DMS53 treated with DMSO at 0.1 percent for 48 hours (cell line): ENCODE data around the gene TNNI2.

Experiments
- DNase-seq: peaks from one replicate; lab custom pipeline; 2025; ENCODE audit not compliant: unreplicated experiment; lab: John Stamatoyannopoulos, UW

Gene TNNI2

DNA sequence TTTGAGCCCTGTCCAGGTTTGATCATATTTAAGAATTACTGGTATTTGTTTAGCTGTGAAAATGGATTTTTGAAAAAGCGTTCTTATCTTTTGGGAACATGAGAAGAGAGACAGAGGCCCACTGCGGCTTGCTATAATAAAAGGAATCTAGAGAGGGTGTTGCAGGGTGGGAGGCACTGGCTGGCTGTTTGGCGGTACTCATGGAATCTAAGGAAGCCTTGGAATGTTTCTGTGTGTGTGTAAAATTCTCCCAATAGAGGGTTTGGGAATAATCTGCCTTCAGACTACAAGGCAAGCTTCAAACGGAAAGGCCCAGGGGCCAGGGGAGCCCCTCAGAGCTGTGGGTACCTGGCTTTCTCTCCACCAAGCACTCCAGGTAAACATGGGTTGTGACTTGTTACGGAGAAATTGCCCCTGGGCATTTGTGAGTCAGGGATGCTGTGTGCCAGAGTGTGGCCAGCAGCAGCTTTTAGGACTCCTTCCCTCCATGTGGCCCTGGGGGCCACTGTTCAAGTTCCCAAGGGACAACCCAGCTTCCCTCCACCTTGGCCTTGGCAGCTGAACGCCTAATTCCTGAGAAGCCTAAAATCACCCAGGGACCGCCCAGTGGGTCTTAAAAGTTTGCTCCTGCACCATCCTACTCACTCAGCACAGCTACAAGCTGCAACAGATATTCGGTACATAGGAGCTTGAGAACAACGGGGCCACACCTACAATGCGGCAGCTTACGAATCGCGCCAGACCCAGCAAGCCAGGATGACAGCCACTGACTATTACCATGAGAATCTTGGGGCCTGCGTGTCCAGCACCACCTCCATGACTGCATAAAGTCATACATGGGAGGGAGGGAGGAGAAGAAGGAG lies 18.1 kb upstream of the TNNI2 start:
- no peak for DNase-seq

DNA sequence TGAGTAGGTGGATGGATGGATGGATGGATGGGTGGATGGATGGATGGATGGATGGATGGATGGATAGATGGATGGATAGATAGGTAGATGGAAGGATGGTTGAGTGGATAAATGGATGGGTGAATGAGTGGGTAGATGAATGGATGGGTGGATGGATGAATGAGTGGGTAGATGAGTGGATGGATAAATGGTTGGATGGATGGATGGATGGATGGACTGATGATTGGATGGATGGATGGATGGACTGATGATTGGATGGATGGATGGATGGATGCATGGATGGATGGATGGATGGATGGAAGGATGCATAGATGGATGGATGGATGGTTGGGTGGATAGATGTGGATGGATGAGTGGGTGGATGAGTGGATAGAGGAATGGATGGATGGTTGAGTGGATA lies 17.2 kb upstream of the TNNI2 start:
- DNase-seq, result no peak

DNA sequence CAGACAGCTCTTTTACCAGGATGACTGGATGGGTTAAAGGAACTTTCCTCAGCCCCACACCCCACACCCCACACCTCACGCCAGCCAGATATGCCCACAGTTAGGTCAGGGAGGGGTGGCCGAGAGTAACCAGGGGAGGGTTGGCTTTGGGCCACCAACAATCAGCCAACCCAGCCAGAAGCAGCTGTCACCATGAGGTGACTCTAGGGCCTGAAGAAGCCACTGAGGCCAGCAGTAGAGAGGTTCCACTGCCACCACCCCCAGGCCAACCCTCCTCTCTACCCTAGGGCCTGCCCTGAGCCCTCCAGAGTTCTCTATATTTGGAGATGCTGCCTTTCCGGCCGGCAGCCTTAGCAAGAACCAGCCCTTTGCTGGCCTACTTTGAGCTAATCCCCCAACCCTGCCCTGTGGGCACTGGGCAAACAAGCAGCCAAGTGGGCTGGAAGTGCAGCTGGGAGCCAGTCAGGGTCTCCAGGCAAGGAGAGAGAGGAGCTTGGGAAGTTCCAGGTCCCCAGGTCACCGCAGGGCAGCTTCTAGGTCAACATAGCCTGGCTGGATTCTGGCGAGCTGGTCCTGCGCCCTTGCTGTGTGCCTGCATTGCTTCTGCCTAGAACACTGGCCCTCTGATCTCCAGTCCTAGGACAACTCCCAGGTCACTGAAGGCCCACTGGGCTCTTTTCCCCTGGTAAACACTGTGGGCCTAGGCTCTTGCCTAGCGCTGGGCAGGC lies 16.0 kb upstream of the TNNI2 start:
- DNase-seq, result no peak

- no peak for DNase-seq
These were observed 15.2 kb upstream of the TNNI2 start for GRCh38 chr11:1823376-1824220.

DNA sequence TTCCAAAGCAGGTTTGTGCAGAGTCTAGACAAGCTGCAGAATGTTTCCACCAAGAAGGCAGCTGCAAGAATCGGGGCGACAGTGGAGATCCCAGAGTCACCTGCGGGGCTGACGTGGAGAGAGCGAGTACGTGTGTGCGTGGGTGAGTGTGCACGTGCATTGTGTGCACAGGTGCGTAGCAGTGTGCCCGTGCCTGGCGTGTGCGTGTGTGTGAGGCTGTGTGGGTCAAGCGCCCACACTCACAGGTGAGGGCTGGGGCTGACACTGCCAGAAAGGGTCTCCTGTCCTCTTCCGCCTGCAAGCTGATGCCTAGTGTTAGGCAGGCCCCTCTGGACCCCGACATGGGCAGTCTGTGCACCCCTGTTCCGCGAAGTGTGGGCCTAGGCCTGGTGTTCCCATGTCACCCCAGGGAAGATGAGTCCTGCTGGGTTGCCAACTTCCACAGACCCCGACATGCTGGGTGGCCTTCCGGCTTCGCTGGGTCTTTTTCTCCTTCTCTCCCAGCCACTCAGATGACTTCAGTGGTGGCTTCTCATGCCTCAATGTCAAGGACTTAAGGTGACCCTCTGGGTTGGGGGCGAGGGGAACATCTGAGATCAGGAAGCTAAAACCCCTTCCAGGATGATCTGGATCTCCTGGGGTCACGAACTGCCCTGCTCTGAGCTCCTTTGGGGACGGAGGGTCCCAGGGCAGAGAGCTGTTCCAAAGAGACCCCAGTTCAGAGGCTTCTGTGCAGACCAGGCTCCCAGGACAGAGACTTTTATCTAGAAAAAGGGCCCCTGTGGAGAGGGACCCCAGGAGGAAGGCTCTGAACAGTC lies 14.4 kb upstream of the TNNI2 start:
- no peak for DNase-seq

DNA sequence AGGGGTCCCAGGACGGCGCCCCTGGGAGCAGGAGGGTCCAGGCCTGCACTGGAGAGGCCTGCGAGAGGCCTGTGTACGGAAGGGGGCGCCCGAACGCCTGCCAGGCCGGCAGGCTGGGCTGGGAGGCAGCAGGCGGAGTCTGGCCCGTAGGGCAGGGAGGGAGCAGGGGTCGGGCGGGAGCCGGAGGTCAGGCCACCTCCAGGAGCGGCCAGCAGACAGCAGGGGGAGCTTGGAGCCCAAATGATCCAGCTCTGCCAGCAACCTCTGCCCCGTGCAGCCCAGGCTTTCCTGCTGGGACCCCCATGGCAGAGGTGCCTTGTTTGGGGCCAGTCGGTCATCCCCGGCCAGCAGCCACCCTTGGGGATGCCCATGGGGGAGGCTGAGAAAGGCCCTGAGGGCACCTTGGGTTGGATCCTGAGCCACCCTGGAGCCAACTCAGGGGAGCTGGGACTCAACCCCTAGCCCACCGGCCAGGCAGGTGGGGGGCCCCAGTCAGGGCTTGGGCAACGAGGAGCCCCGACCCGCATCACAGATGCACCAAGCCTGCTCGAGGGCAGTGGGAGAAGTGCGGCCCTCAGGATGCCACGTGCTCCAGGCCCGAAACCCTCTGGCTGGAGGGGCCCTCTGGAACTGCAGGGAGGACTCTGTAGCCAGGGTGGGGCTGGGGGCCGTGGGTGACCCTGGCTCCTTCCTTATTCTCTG lies 13.6 kb upstream of the TNNI2 start:
- DNase-seq, result no peak

DNA sequence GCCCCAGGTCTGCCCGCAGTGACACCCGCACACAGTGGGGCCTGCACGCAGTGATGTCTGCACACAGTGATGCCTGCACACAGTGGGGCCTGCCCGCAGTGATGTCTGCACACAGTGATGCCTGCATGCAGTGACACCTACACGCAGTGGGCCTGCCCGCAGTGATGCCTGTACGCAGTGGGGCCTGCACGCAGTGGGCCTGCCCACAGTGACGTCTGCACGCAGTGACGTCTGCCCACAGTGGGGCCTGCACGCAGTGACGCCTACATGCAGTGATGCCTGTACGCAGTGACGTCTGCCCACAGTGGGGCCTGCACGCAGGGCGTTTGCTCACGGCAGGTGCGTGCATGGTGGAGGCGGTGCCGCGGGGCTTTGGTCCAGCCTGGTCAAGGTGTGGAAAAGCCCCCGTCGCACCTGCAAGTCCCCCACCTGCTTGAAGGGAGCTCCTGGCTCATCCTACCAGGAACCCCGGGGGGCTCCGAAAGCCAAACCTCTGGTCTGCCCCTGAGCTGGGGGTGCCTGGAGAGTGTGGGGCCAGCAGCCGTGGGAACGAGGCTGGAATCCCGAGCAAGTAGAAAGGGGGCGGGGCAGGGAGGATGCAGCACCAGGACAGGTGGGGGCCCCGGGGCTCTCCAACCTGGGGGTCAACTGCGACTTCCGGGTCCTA lies 12.9 kb upstream of the TNNI2 start:
- no peak for DNase-seq

- no peak for DNase-seq
These were observed 12.2 kb upstream of the TNNI2 start for GRCh38 chr11:1826552-1827094.

- DNase-seq, result peak; percentile 19
These were observed 11.5 kb upstream of the TNNI2 start for GRCh38 chr11:1827095-1827813.

DNA sequence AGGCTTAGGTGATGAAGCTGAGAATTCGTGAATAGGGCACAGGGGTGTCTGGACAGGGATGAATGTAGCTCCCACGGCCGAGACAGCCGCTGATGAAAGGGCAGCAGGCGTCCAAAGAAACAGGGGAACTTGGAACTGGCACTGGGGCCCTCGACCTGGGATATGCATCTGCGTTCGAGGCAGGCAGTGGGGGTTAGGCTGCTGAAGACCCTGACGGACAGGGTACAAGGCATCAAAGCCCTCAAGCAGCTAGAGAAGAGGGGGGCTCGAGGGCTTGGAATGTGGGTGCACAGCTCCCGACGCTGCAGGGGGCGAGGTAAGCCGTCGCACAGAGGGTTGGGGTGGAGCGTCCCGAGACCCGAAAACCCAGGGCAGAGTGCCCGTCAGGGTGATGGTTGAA lies 10.8 kb upstream of the TNNI2 start:
- DNase-seq, result no peak

- DNase-seq, result no peak
These were observed 10.2 kb upstream of the TNNI2 start for GRCh38 chr11:1828542-1828941.

GRCh38 chr11:1829039-1829820 lies 9.6 kb upstream of the TNNI2 start:
- DNase-seq, result no peak

DNA sequence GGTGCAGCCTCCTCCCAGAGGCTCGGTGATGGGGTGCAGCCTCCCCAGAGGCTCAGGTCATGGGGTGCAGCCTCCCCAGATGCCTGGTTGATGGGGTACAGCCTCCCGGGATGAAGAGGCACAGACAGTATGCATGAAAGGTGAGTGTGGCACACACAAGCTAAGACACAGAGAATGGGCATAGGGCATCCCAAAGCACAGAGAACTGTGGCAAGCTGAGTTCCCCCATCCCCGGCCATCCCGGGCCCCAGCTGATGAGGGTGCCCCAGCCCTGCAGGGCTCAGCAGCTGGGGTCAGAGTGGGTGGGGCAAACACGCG lies 8.8 kb upstream of the TNNI2 start:
- no peak for DNase-seq

DNA sequence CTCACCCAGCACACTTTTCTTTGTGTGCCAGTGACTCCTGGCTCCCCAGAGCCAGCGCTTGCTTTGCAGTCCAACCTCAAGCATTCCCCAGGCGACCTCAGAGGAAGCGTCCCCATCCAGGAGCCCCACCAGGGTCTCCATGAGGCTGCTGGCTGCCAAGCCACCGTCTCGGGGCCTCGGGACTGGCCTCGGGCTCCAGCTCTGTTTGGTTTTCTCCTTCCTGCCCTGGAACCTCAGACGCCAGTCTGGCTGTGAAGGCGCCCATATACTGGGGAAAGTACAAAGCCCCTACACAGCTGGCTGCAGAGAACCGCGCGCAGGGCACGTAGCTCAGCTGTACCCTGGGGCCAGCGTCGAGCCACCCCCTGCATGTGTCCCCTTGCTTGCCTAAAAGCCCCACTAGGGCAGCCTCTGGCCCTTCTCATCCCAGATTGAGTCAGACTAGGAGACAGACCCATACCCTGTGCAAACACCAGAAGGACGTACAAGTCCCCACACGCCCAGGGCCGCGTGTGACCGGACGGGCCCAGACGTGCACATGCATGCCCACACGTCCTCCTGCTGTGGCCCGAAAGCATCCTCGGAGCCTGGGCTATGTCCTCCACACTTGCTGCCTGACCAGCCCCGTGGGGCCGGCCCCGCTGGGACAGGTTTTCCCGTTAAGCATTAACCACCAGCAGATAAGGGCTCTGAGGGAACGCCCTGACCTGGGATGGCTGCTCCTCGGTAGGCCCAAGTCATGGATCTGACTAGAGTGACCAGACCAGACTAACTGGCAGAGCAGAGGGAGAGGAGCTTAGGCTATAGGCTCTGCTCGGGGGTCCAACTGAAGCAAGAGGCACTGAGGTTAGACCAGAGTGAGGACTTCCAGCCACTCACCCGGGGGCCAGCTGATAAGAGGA lies 8.2 kb upstream of the TNNI2 start:
- DNase-seq, result peak; percentile 35

DNA sequence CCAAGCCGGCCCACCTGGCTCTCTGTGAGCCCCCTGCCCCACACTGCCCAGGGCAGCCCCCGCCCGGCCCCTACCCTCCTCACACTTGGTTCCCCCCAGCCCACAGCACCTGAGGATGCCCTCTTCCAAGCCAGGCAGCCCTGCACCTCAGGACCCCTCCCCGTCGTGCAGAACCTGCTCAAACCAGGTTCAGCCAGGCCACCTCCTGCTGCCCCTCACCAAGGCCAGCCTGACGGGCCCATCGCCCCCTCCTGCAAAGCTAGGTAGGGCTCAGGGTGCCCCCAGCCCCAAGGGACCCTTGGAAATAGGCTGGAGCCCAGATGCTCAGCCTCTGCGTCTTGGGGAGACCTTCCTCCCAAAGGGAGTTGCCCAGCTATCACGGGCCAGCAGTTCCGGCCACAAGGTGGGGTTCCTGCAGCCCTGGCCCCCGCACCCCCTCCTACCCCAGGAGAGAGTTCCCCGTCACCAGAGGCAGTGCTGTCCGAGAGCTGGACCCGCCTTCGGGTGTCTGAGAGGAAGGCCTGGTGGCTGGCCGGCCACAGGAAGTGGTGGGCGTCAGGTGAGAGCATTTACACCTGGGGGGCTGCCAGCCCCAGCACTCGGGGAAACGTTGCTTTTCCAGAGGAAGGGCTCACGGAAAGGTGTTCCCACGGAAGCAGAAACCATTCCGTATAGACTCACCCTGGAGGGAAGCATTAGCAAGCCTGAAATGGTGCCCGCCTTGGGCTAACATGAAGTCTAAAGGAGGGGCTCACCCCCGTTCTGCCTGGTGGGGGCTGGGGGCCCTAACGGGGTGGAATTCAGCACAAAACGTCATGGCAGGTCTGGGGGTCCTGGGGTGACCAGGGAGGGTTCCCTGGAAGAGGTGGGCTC lies 7.2 kb upstream of the TNNI2 start:
- DNase-seq, result no peak
